Psoas muscle (tissue), 8 donors: ENCODE data around the gene SLC12A8. TPM values are rescaled to one million over a fixed set of nuclear protein-coding genes. Genes with fewer than 3 reads are reported as not detected.
A peak's percentile ranks its signal among the peaks of the same experiment; 100 is the strongest.

ENCODE experiments used
- ATAC-seq, 4 donors: fragments of 200-7000 bp; cut with Tn5 transposase; one replicate each; pipeline ENCODE4 v1.9.1; 2020; ENCODE audit warnings: moderate library complexity in 3 of 4, mild to moderate bottlenecking in 2 of 4
- DNase-seq, 2 donors: peaks; one replicate each; pipeline ENCODE4 v3.0.0-alpha.2; 2020
- H3K27ac ChIP-seq: fragments of 200-600 bp; one replicate; pipeline ENCODE4 v1.8.0; 2022
- H3K27me3 ChIP-seq, 3 donors: fragments of 200-600 bp in 1 of 3; one replicate each; pipeline versions ENCODE4 v1.6.1 to v1.8.0; 2013 to 2022; ENCODE audit warnings: low read length in 2 of 3, mild to moderate bottlenecking in 2 of 3, moderate library complexity in 1 of 3; ENCODE audit not compliant: insufficient read depth in 3 of 3
- H3K36me3 ChIP-seq, 2 donors: fragments of 200-600 bp in 1 of 2; one replicate each; pipeline versions ENCODE4 v1.6.1 to v1.8.0; 2013 to 2022; ENCODE audit warnings: low read depth in 1 of 2, mild to moderate bottlenecking in 1 of 2, moderate library complexity in 1 of 2; ENCODE audit not compliant: insufficient read depth in 1 of 2
- H3K4me1 ChIP-seq: fragments of 200-600 bp; one replicate; pipeline ENCODE4 v1.8.0; 2022
- H3K4me3 ChIP-seq: fragments of 200-600 bp; one replicate; pipeline ENCODE4 v1.8.0; 2022; ENCODE audit warnings: mild to moderate bottlenecking
- H3K9me3 ChIP-seq: fragments of 200-600 bp; one replicate; pipeline ENCODE4 v1.8.0; 2022
- WGBS, 3 donors: extraction: QIAGEN DNeasy Blood & Tissue Kit; methylation state at CpG; one replicate each; pipeline versions ENCODE4 v1.1.6 to v1.1.7; 2013; 5-methylcytosine and 5-hydroxymethylcytosine counted together
- intact Hi-C, 2 donors: fragments of 100-400 bp; cut with DNase I; formaldehyde crosslinking; loops; one replicate each; pipeline versions ENCODE4 v1.11.0 to v1.14.2; 2022
- polyA plus RNA-seq, 3 donors: library from polyadenylated mRNA; stranded (reverse); fragments of 200-250 nt; gene quantifications; one replicate each; pipeline ENCODE4 v1.2.3, GENCODE V29; 2013
- total RNA-seq, 4 donors: library from RNA; stranded (reverse); fragmentation: NEBNext Ultra II Directional in 2 of 4; extraction: Animal tissue kit (Norgen Biotek cat#: 25700) in 2 of 4; gene quantifications; one replicate each; pipeline versions ENCODE4 v1.2.1 to v1.2.4, GENCODE V29; 2021 to 2023
- TF ChIP-seq, protein P1 (sequence below): fragments of 200-600 bp; IDR thresholded peaks from one replicate; pipeline ENCODE4 v1.8.0; 2022; ENCODE audit warnings: antibody characterized with exemption
- donor health status: healthy with polysubstance abuse.
- donor health status: DM: no; HTN: no; CAD: no; lungs with moderate emphysema.
- donor health status: Bipolar disorder and iron deficiency.
- donor health status: healthy.
- donor health status: DM: yes; HTN: yes; CAD: no.
- donor health status: DM: no; HTN: no; CAD: no.
- donor health status: DM: no; HTN: no; CAD: no.
- donor health status: DM: yes; HTN: yes; CAD: no.

Gene SLC12A8
- total and polyA plus RNA-seq, 7 donors, result 0.06 to 0.93 (median 0.33) TPM; not detected in 1

DNA sequence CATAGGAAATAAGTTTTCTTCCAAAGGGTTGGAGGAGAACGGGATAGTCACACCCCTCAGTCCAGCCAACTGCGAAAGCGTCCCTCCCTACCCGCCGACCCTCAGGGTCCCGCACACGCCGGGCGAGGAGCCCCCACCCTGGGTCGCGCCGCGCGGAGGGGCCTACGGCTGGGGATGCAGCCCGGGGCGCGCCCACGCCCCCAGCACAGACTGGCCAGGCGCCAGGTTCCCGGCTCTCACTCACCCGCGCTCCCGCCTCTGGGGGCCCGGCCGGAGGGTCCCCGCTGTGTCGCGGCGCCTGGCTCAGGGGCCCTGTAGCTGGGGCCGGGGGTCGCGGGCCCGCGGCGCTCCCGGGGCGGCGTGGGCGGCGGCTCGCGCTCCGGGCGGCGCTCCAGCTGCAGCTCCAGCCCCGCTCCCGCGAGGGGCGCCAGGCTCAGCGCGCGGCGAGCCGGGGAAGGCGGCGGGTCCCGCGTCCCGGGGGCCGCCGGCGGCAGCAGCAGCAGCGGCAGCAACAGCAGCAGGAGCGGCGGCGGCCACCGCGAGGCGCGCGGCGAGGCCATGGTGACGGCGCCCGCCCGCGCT, 157.1 kb downstream of the SLC12A8 start:
- no peaks in the 10 kb centered on the region for H3K27me3 ChIP-seq
- H3K4me3 ChIP-seq, result peak overlapping the region; percentile 87
- H3K9me3 ChIP-seq, result no peaks in the 10 kb centered on the region
- H3K36me3 ChIP-seq, result no peaks in the 10 kb centered on the region
- DNase-seq (peak; percentile 51 to 66), ATAC-seq (peak in 1 of 4 donors; percentile 2)
- H3K27ac ChIP-seq, result peak overlapping the region; percentile 80
- 0 to 1% (median 0%) methylated on average over 37 to 78 of the region's 78 CpGs for WGBS, 3 donors
- TF ChIP-seq, protein P1, sequence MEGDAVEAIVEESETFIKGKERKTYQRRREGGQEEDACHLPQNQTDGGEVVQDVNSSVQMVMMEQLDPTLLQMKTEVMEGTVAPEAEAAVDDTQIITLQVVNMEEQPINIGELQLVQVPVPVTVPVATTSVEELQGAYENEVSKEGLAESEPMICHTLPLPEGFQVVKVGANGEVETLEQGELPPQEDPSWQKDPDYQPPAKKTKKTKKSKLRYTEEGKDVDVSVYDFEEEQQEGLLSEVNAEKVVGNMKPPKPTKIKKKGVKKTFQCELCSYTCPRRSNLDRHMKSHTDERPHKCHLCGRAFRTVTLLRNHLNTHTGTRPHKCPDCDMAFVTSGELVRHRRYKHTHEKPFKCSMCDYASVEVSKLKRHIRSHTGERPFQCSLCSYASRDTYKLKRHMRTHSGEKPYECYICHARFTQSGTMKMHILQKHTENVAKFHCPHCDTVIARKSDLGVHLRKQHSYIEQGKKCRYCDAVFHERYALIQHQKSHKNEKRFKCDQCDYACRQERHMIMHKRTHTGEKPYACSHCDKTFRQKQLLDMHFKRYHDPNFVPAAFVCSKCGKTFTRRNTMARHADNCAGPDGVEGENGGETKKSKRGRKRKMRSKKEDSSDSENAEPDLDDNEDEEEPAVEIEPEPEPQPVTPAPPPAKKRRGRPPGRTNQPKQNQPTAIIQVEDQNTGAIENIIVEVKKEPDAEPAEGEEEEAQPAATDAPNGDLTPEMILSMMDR, result no peak
- intact Hi-C loops, result no loop called here
- peaks cover 52% of the 10 kb centered on the region for H3K4me1 ChIP-seq

DNA sequence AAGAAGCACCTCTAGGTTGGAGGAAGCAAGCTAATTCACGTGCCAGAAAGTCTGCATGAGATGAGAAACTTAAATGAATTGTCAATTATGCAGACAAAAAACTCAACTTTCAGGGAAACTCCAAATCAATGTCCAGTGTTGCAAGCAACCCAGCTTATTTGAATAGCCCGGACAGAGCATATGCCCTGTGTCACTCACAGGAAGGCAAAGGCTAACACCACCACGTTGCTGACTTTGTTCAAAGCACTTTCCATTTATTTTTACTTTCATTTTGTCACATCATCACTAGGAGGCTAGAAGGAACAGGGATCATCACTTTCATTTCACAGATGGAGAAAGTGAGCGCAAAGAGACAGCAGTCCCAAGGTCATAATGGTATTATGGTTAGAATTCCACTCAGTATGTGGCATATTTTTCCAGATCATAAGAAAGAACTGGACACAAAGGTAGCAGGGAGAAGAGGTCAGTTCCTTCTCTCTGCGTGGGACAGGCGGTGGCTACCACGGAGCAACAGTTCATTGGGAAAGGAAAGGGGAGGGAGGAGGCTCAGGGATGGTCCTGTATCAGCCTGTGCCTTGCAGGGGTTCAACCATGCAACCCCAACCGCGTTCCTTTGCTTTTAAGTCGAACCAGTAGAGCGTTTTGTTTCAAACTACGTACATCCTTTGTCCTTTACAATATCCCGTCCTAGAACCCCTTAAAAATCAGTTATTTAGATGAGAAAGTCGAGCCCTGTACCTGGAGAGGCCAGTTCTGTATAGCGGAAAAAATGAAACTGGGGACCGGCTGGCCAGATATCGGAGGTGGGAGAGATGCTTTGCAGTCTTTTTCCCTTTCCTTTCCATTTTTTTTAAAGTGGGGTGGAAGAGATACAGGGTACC, 157.9 kb downstream of the SLC12A8 start:
- ATAC-seq, result peak in 3 of 4 donors; percentile 29 to 59 (median 39)
- peaks cover 59% of the 10 kb centered on the region for H3K4me1 ChIP-seq
- intact Hi-C loops, result loop anchor here (5.0 kb wide), 3 partner anchors 52 to 108 kb away; no protein-coding TSS in a partner anchor

DNA sequence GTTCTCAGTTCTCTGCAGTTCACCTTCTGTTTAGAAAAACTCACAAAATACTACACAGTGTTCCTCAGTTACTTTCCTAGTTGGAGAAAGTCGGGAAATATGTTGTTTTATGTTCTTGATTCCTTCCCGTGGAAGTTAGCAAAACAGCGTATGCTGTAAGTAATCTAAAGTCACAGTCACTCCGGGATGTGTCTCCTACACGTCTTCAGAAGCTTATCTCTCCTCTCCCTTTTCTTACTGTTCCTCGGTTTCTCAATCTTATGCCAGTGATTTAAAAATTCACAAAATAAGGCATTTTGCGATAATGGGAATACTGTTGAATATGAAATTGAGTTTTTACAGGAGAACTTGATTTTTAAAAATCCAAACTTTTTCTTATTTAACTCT, 158.5 kb downstream of the SLC12A8 start:
- no peak for ATAC-seq
- Histone ChIP-seq H3K9me3 (no peaks in the 10 kb centered on the region), H3K27me3 (no peaks in the 10 kb centered on the region), H3K36me3 (no peaks in the 10 kb centered on the region), H3K4me3 (peak overlapping the region; percentile 87), H3K27ac (peak overlapping the region; percentile 80), H3K4me1 (peaks cover 60% of the 10 kb centered on the region)
- WGBS, 3 donors, result 61 to 71% (median 68%) methylated on average over 7 of the region's 7 CpGs
- intact Hi-C loops, result loop anchor here (5.0 kb wide), 3 partner anchors 52 to 108 kb away; no protein-coding TSS in a partner anchor
- no peak for DNase-seq
- TF ChIP-seq, protein P1, result no peak

More for the DNA sequence above, 157.9 kb downstream of the SLC12A8 start:
- no peaks in the 10 kb centered on the region for H3K36me3 ChIP-seq
- WGBS, 3 donors, result 4 to 5% (median 5%) methylated on average over 17 of the region's 17 CpGs
- H3K4me3 ChIP-seq, result peak overlapping the region; percentile 87
- H3K27ac ChIP-seq, result peak overlapping the region; percentile 80
- no peak for DNase-seq
- no peaks in the 10 kb centered on the region for H3K9me3 ChIP-seq
- no peaks in the 10 kb centered on the region for H3K27me3 ChIP-seq
- TF ChIP-seq, protein P1, result peak; percentile 4

DNA sequence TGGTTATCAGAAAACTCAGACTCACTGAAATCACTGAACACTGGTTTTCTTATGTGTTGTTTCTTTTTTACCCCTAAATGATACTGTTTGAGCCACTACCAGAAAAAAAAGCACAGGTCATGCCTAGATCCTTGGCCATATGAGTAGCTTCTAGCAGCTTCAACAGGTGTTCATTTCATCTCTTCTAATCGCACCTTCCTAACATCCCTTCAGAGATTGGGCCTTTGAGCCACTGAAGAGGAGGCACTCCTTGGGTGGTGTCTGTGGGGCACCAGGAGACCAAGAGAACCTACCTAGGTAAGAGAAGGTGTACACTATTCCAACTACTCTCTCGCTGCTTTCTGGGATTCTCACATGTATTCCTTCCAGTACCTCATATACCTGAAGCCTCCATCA, 159.2 kb downstream of the SLC12A8 start:
- peaks cover 67% of the 10 kb centered on the region for H3K4me1 ChIP-seq

More for the DNA sequence above, 159.2 kb downstream of the SLC12A8 start:
- Histone ChIP-seq H3K36me3 (no peaks in the 10 kb centered on the region), H3K27ac (peak overlapping the region; percentile 80), H3K4me3 (peak overlapping the region; percentile 87), H3K9me3 (no peaks in the 10 kb centered on the region), H3K27me3 (no peaks in the 10 kb centered on the region)
- intact Hi-C loops, result loop anchor here (5.0 kb wide), 3 partner anchors 51 to 109 kb away; no protein-coding TSS in a partner anchor
- TF ChIP-seq, protein P1, result no peak
- DNase-seq, result no peak
- WGBS, 3 donors, result 83 to 90% (median 87%) methylated on average over 2 of the region's 2 CpGs
- ATAC-seq, result no peak
